22Rv1 (cell line): ENCODE results near the gene BLVRA.

Experiments
- CTCF ChIP-seq: fragments of 450-650 bp; IDR thresholded peaks from 2 replicates; pipeline ENCODE4 v1.5.1; 2017; ENCODE audit warnings: mild to moderate bottlenecking
- ZFX ChIP-seq: fragments of 450-650 bp; IDR thresholded peaks from 2 replicates; pipeline ENCODE4 v1.6.1; 2017; ENCODE audit warnings: antibody characterized with exemption, borderline replicate concordance

- no peak for TF ChIP-seq CTCF
- TF ChIP-seq ZFX = no peak
Measured at GRCh38 chr7:43754596-43754995, 3.9 kb upstream of the BLVRA start.
